Osteoblast (primary cell): Measurements from ENCODE around the gene DNAJB2. TPM values are rescaled to one million over a fixed set of nuclear protein-coding genes. Genes with fewer than 3 reads are reported as not detected.
"Not testable (repeated sequence)": the region's sequence is repeated elsewhere in the genome, so short reads cannot be mapped to it uniquely, and the experiment has no call there.

Source experiments
- DNase-seq: peaks from one replicate; pipeline ENCODE4 v3.0.0; 2011; ENCODE audit warnings: low spot score, mixed read lengths; ENCODE audit not compliant: insufficient read length; ENCODE audit errors: missing footprints
- H2AFZ ChIP-seq: 2 replicates; pipeline ENCODE4 v1.6.0; 2011; ENCODE audit warnings: mild to moderate bottlenecking, low read length
- H3K27ac ChIP-seq: 2 replicates; pipeline ENCODE4 v1.5.1; 2011; ENCODE audit warnings: mild to moderate bottlenecking, low read depth, low read length, moderate library complexity
- H3K27me3 ChIP-seq: 2 replicates; pipeline ENCODE4 v1.6.0; 2012; ENCODE audit warnings: mild to moderate bottlenecking, control low read depth, inconsistent platforms, low read length, moderate library complexity; ENCODE audit not compliant: insufficient read depth
- H3K36me3 ChIP-seq: 2 replicates; pipeline ENCODE4 v1.5.1; 2011; ENCODE audit warnings: mild to moderate bottlenecking, low read length, control low read depth, moderate library complexity; ENCODE audit not compliant: insufficient read depth
- H3K4me1 ChIP-seq: 2 replicates; pipeline ENCODE4 v1.5.1; 2011; ENCODE audit warnings: mild to moderate bottlenecking, low read length, control low read depth, moderate library complexity; ENCODE audit not compliant: insufficient read depth
- H3K4me2 ChIP-seq: 2 replicates; pipeline ENCODE4 v1.6.0; 2011; ENCODE audit warnings: mild to moderate bottlenecking, low read length; ENCODE audit not compliant: insufficient read depth
- H3K4me3 ChIP-seq: fragments of 200-600 bp; sonication (generic); 3 replicates; pipeline ENCODE4 v1.5.1; 2012; ENCODE audit warnings: mild to moderate bottlenecking, low read length, inconsistent platforms; ENCODE audit not compliant: insufficient read depth
- H3K79me2 ChIP-seq: 2 replicates; pipeline ENCODE4 v1.6.0; 2012; ENCODE audit warnings: mild to moderate bottlenecking, low read length, control low read depth, inconsistent platforms; ENCODE audit not compliant: insufficient read depth
- H3K9me3 ChIP-seq: 2 replicates; pipeline ENCODE4 v1.5.1; 2011; ENCODE audit warnings: low read depth, low read length, control low read depth
- H4K20me1 ChIP-seq: 2 replicates; pipeline ENCODE4 v1.6.0; 2012; ENCODE audit warnings: mild to moderate bottlenecking, low read length, control low read depth; ENCODE audit not compliant: insufficient read depth
- total RNA-seq: library from RNA; depleted of rRNA; stranded (reverse); fragments of >200 nt; gene quantifications from 2 replicates; pipeline ENCODE4 v1.2.3, GENCODE V29; 2012
- TF ChIP-seq, protein P1 (sequence below): IDR thresholded peaks from 2 replicates; pipeline ENCODE4 v1.5.1; 2011; ENCODE audit warnings: mild to moderate bottlenecking, low read depth, low read length, moderate library complexity; ENCODE audit errors: extremely low read depth

Gene DNAJB2
- total RNA-seq, 1 donor, result 41.3 TPM

DNA sequence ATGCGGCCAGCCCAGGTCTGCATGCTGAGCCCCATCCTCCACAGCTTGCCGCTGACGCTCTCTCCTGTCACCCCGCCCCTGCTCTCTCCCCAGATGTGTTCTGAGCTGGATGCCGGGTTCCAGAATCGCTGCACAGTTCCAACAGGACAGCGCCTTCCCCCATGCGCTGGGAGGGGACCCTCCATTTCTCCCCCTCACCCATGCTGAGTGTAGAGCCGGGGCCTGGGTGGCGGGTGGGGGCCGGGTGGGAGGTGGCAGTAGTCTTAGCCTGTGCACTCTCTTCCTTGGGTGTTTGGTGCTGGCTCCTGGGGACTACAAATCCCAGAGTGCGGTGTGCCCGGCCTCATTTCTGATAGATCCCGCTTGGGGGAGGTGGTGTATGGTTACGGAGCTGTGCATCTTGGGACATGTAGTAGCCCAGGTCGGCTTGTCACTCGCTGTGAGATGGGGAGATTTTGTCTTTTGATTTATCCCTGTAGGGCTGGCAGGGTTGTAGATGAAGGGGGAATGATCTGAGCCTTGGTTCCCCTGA, 6.8 kb downstream of the DNAJB2 start:
- peaks cover 5% of the 10 kb centered on the region for H4K20me1 ChIP-seq
- no peaks in the 10 kb centered on the region for H3K9me3 ChIP-seq
- peaks cover 5% of the 10 kb centered on the region for H3K79me2 ChIP-seq
- TF ChIP-seq, protein P1, sequence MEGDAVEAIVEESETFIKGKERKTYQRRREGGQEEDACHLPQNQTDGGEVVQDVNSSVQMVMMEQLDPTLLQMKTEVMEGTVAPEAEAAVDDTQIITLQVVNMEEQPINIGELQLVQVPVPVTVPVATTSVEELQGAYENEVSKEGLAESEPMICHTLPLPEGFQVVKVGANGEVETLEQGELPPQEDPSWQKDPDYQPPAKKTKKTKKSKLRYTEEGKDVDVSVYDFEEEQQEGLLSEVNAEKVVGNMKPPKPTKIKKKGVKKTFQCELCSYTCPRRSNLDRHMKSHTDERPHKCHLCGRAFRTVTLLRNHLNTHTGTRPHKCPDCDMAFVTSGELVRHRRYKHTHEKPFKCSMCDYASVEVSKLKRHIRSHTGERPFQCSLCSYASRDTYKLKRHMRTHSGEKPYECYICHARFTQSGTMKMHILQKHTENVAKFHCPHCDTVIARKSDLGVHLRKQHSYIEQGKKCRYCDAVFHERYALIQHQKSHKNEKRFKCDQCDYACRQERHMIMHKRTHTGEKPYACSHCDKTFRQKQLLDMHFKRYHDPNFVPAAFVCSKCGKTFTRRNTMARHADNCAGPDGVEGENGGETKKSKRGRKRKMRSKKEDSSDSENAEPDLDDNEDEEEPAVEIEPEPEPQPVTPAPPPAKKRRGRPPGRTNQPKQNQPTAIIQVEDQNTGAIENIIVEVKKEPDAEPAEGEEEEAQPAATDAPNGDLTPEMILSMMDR, result no peak
- H3K36me3 ChIP-seq, result peaks cover 30% of the 10 kb centered on the region
- no peak overlapping the region for H3K4me2 ChIP-seq
- DNase-seq, result peak; percentile 92
- no peak overlapping the region for H3K4me3 ChIP-seq
- H3K4me1 ChIP-seq, result peaks cover 21% of the 10 kb centered on the region
- H3K27ac ChIP-seq, result peak overlapping the region; percentile 51
- no peaks in the 10 kb centered on the region for H3K27me3 ChIP-seq
- no peak overlapping the region for H2AFZ ChIP-seq

DNA sequence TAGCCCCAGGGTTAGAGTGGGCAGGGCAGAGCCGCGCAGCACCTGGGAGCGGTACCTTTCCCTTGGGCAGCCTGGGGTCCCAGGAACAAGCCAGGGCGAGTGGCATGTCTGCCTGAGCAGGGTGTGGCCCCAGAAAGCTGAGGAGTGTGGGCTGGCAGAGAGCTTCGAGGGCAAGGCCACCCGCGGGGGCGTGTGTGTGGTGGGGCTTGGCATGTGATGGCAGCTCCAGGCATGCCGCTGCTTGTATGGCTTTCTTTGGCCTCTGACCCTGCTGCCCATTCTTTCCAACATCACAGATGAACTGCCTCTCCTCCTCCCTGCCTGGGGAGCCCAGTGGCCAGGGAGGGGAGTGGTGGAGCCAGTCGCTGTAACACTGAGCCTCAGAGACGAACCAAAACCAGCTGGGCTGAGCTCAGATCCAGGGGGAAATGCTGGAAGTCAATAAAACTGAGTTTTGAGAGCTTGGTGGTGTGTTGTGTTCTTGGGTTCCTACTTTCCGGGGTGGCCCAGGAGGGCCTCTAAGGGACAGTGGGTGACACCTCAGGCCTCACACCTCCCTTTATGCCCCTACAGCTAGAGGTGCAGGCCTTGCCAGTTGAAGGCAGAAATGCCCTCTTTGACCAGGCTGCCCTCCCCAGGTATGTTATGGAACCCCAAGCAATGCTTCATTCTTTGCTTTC, 7.4 kb downstream of the DNAJB2 start:
- Histone ChIP-seq H3K9me3 (no peaks in the 10 kb centered on the region), H2AFZ (peak overlapping the region; percentile 22), H3K79me2 (peaks cover under 1% of the 10 kb centered on the region), H3K27ac (peak overlapping the region; percentile 51), H3K36me3 (peaks cover 24% of the 10 kb centered on the region), H3K4me2 (no peak overlapping the region), H3K4me3 (no peak overlapping the region), H4K20me1 (peaks cover 5% of the 10 kb centered on the region), H3K4me1 (peaks cover 21% of the 10 kb centered on the region), H3K27me3 (no peaks in the 10 kb centered on the region)
- TF ChIP-seq, protein P1, result no peak
- DNase-seq, result peak; percentile 87

DNA sequence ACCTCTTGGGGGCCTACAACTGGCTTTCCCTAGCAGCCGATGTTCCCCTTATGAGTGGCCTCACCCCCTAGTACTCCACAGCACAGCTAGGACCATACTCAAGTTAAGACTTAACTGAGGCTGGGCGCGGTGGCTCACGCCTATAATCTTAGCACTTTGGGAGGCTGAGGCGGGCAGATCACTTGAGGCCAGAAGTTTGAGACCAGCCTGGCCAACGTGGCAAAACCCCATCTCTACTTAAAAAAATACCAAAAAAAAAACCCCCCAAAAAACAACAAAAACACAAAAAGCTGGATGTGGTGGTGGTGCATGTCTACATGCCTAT, 7.9 kb downstream of the DNAJB2 start:
- H3K4me3 ChIP-seq, H3K79me2 ChIP-seq, H3K27me3 ChIP-seq, H2AFZ ChIP-seq, H3K9me3 ChIP-seq, H4K20me1 ChIP-seq, H3K4me2 ChIP-seq, DNase-seq: not testable (repeated sequence)
- Histone ChIP-seq H3K36me3 (peaks cover 19% of the 10 kb centered on the region), H3K4me1 (peaks cover 21% of the 10 kb centered on the region), H3K27ac (peak overlapping the region; percentile 51)

DNA sequence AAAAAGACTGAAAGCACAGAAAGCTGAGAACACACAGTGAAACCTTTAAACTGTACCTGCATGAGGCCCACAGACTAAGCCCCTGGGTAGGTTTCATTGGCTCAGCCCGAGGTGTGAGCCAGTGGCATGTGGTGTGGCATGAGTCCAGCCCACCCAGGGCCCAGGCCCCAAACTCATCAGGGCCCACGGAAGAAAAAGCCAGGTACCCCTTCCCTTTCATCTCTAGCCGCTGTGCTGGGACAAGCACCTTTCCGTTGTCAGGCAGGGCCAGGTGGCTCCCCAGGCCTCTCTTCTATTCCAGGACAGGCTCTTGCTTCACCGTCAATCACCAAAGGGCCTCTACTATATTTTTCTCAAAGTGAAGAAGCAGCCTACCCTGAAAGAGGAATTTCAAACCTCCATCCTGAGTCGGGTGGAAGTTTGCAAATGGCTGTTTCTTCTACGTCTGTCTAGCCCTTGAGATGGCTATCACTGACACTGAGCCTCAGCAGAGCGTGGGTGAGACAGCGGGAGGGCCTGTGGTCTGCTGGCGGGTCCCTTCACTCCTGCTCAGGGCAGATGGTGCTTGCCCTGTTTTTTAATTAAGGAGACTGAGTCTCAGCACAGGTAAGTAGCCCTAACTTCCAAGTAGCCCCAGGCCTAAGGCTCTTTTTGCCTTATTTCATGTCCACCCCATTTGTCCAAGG, 8.6 kb downstream of the DNAJB2 start:
- H2AFZ ChIP-seq, result no peak overlapping the region

More for the DNA sequence above, 8.6 kb downstream of the DNAJB2 start:
- Histone ChIP-seq H3K27me3 (no peaks in the 10 kb centered on the region), H3K4me1 (peaks cover 21% of the 10 kb centered on the region), H3K4me3 (no peak overlapping the region), H3K36me3 (peaks cover 16% of the 10 kb centered on the region), H3K9me3 (no peaks in the 10 kb centered on the region), H4K20me1 (peaks cover 5% of the 10 kb centered on the region), H3K4me2 (no peak overlapping the region), H3K79me2 (no peaks in the 10 kb centered on the region), H3K27ac (no peak overlapping the region)
- TF ChIP-seq, protein P1, result no peak
- DNase-seq, result no peak
